Fibroblast of lung (primary cell): ENCODE results near the gene SAMD11. TPM values are rescaled to one million over a fixed set of nuclear protein-coding genes. Genes with fewer than 3 reads are reported as not detected.

ENCODE experiments used
- DNase-seq, 2 donors: peaks; one replicate each; pipeline versions ENCODE4 v3.0.0 to v3.0.0-alpha.2; 2010; ENCODE audit warnings: low read depth in 2 of 2
- H2AFZ ChIP-seq: 2 replicates; pipeline ENCODE4 v1.5.1; 2012; ENCODE audit warnings: low read length, control low read depth, inconsistent platforms
- H3K27ac ChIP-seq: 2 replicates; pipeline ENCODE4 v1.5.1; 2011; ENCODE audit warnings: low read length, control low read depth; ENCODE audit not compliant: insufficient read depth
- H3K27me3 ChIP-seq: 2 replicates; pipeline ENCODE4 v1.5.1; 2011; ENCODE audit warnings: mild to moderate bottlenecking, low read length; ENCODE audit not compliant: control insufficient read depth, insufficient read depth
- H3K36me3 ChIP-seq: 2 replicates; pipeline ENCODE4 v1.5.1; 2011; ENCODE audit warnings: low read length; ENCODE audit not compliant: control insufficient read depth, insufficient read depth
- H3K4me1 ChIP-seq: 2 replicates; pipeline ENCODE4 v1.5.1; 2011; ENCODE audit warnings: low read length; ENCODE audit not compliant: control insufficient read depth, insufficient read depth; ENCODE audit errors: extremely low read depth
- H3K4me2 ChIP-seq: 2 replicates; pipeline ENCODE4 v1.5.1; 2011; ENCODE audit warnings: low read length, control low read depth; ENCODE audit not compliant: insufficient read depth; ENCODE audit errors: extremely low read depth
- H3K4me3 ChIP-seq, 4 experiments: fragments of 200-600 bp in 1 of 4; sonication (generic) in 1 of 4; replicated peaks in 1 of 4; 2 replicates each; pipeline ENCODE4 v1.5.1; 2011 to 2016; ENCODE audit warnings: low read length in 4 of 4, low read depth in 3 of 4, mild to moderate bottlenecking in 3 of 4, control low read depth in 2 of 4, inconsistent platforms in 1 of 4, mixed read lengths in 1 of 4; ENCODE audit not compliant: insufficient read depth in 1 of 4; ENCODE audit errors: control extremely low read depth in 1 of 4
- H3K79me2 ChIP-seq: 2 replicates; pipeline ENCODE4 v1.5.1; 2012; ENCODE audit warnings: mild to moderate bottlenecking, low read length, inconsistent platforms; ENCODE audit not compliant: control insufficient read depth, insufficient read depth
- H3K9ac ChIP-seq: 2 replicates; pipeline ENCODE4 v1.5.1; 2011; ENCODE audit warnings: mild to moderate bottlenecking, low read length, control low read depth; ENCODE audit not compliant: insufficient read depth
- H3K9me3 ChIP-seq: 2 replicates; pipeline ENCODE4 v1.5.1; 2012; ENCODE audit warnings: low read depth, low read length; ENCODE audit not compliant: control insufficient read depth, insufficient read depth
- H4K20me1 ChIP-seq: 2 replicates; pipeline ENCODE4 v1.5.1; 2011; ENCODE audit warnings: low read length; ENCODE audit not compliant: control insufficient read depth, insufficient read depth; ENCODE audit errors: extremely low read depth
- EZH2 ChIP-seq: IDR thresholded peaks from 2 replicates; pipeline ENCODE4 v1.5.1; 2012; ENCODE audit warnings: low read length, control low read depth, mild to moderate bottlenecking; ENCODE audit errors: missing control alignments
- polyA plus RNA-seq, 2 donors: library from polyadenylated mRNA; depleted of rRNA in 1 of 2; stranded (reverse) in 1 of 2; unstranded in 1 of 2; fragments of >200 nt; gene quantifications; 2 replicates each; pipeline ENCODE4 v1.2.1, GENCODE V29; 2011 to 2012; ENCODE audit warnings: missing spikeins in 1 of 2
- total RNA-seq: library from RNA; depleted of rRNA; stranded (reverse); fragments of >200 nt; gene quantifications from 2 replicates; pipeline ENCODE4 v1.2.1, GENCODE V29; 2014
- TF ChIP-seq, protein P1 (sequence below), 2 donors: IDR thresholded peaks in 1 of 2; conservative IDR thresholded peaks in 1 of 2; 1 replicate in 1 of 2; 2 replicates in 1 of 2; pipeline ENCODE4 v1.5.1; 2011 to 2012; ENCODE audit warnings: low read length in 2 of 2, control low read depth in 1 of 2, inconsistent platforms in 1 of 2, low read depth in 1 of 2, mild to moderate bottlenecking in 1 of 2

Gene SAMD11
- total and polyA plus RNA-seq, 2 donors (not counting 1 experiment from before 2014, with no cell fraction given) = 0.40 to 3.8 TPM

DNA sequence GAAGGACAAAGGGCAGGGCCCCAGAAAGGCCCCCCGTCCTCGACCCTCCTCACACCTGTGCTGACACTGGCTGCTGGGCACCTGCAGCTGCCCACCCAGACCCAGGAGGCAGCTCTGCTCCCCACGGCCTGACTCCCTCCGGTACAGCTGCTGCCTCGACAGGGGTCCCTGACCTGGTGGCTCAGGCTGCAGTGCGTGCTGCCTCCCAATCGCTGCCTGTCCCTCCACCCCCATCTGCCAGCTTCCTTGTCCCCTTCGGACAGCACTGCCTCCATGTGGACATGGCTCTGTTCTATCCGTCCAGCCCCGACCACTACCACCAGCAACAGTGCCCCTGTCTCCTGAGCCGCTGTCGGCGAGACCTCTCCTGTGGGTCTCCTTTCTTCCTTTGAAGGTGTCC, 31.2 kb downstream of the SAMD11 start:
- no peaks in the 10 kb centered on the region for H4K20me1 ChIP-seq
- H3K79me2 ChIP-seq = peaks cover 18% of the 10 kb centered on the region
- TF ChIP-seq, protein P1, sequence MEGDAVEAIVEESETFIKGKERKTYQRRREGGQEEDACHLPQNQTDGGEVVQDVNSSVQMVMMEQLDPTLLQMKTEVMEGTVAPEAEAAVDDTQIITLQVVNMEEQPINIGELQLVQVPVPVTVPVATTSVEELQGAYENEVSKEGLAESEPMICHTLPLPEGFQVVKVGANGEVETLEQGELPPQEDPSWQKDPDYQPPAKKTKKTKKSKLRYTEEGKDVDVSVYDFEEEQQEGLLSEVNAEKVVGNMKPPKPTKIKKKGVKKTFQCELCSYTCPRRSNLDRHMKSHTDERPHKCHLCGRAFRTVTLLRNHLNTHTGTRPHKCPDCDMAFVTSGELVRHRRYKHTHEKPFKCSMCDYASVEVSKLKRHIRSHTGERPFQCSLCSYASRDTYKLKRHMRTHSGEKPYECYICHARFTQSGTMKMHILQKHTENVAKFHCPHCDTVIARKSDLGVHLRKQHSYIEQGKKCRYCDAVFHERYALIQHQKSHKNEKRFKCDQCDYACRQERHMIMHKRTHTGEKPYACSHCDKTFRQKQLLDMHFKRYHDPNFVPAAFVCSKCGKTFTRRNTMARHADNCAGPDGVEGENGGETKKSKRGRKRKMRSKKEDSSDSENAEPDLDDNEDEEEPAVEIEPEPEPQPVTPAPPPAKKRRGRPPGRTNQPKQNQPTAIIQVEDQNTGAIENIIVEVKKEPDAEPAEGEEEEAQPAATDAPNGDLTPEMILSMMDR (conservative IDR thresholded peaks at IDR 0.05 in 1 of 2, IDR thresholded peaks at IDR 0.05 in 1 of 2; ENCODE audit: low read depth in 1 of 2, low read length in 2 of 2) = no peak
- no peak for TF ChIP-seq EZH2
- H3K27ac ChIP-seq = no peak overlapping the region
- H3K36me3 ChIP-seq = peaks cover 33% of the 10 kb centered on the region
- no peaks in the 10 kb centered on the region for H3K27me3 ChIP-seq
- H3K9me3 ChIP-seq = no peaks in the 10 kb centered on the region
- H3K4me1 ChIP-seq = peaks cover 4% of the 10 kb centered on the region
- no peak overlapping the region for H3K4me3 ChIP-seq
- no peak overlapping the region for H2AFZ ChIP-seq
- H3K4me2 ChIP-seq = no peak overlapping the region
- DNase-seq = no peak
- no peak overlapping the region for H3K9ac ChIP-seq

DNA sequence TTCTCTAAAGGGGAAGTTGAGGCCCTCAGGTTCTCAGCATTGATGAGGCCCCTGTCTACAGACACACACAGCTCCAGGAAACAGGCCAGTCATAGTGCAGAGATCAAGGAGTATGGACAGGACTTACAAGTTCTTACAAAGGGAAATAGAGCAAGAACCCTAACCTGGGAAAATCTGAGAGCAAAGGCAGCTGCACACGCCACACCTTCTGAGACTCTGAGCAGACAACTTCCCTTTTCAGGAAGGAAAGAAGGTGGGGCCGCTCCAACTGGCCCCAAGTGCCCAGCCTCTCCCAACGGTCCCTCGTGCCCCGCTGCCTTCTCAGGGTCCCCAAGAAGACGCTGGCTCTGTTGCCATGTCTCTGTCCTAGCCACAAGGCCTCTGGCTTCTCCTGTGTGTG, 31.8 kb downstream of the SAMD11 start:
- Histone ChIP-seq H3K4me3 (no peak overlapping the region), H3K27me3 (no peaks in the 10 kb centered on the region), H4K20me1 (no peaks in the 10 kb centered on the region), H3K9me3 (no peaks in the 10 kb centered on the region), H2AFZ (no peak overlapping the region), H3K79me2 (peaks cover 18% of the 10 kb centered on the region), H3K27ac (no peak overlapping the region), H3K4me2 (no peak overlapping the region), H3K4me1 (peaks cover 4% of the 10 kb centered on the region), H3K9ac (no peak overlapping the region), H3K36me3 (peaks cover 27% of the 10 kb centered on the region)
- no peak for DNase-seq
- TF ChIP-seq, protein P1 (conservative IDR thresholded peaks at IDR 0.05 in 1 of 2, IDR thresholded peaks at IDR 0.05 in 1 of 2; ENCODE audit: low read depth in 1 of 2, low read length in 2 of 2) = no peak
- no peak for TF ChIP-seq EZH2

DNA sequence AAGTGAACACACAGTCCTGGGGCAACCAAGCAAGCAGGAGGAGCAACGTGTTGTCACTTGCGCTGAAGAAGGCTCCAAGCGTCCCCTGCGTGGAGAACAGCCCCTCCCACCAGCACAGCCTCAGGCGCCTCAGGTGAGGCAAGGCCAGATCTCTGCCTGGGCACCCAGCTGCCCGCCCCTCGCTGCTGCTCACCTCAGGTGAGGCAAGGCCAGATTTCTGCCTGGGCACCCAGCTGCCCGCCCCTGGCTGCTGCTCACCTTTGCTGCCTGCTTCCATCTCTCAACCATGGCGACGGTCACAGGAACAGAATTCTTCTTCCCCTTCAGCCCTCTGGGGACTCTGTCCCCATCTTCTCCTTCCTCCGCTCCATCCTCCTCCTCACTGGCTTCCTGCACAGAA, 32.9 kb downstream of the SAMD11 start:
- H3K4me3 ChIP-seq = no peak overlapping the region
- H3K36me3 ChIP-seq = peaks cover 22% of the 10 kb centered on the region
- H3K27ac ChIP-seq = no peak overlapping the region
- no peak for DNase-seq
- H3K4me1 ChIP-seq = peaks cover 7% of the 10 kb centered on the region
- H3K27me3 ChIP-seq = no peaks in the 10 kb centered on the region
- peaks cover 20% of the 10 kb centered on the region for H3K79me2 ChIP-seq
- H3K9ac ChIP-seq = no peak overlapping the region
- H2AFZ ChIP-seq = no peak overlapping the region
- TF ChIP-seq EZH2 = no peak
- TF ChIP-seq, protein P1 (conservative IDR thresholded peaks at IDR 0.05 in 1 of 2, IDR thresholded peaks at IDR 0.05 in 1 of 2; ENCODE audit: low read depth in 1 of 2, low read length in 2 of 2) = no peak
- H3K9me3 ChIP-seq = no peaks in the 10 kb centered on the region
- H3K4me2 ChIP-seq = no peak overlapping the region
- no peaks in the 10 kb centered on the region for H4K20me1 ChIP-seq
